ENCODE results near the gene CABP4. TPM values are rescaled to one million over a fixed set of nuclear protein-coding genes. Genes with fewer than 3 reads are reported as not detected.

The CABP4 gene
- total RNA-seq, 1 donor: not detected

DNA sequence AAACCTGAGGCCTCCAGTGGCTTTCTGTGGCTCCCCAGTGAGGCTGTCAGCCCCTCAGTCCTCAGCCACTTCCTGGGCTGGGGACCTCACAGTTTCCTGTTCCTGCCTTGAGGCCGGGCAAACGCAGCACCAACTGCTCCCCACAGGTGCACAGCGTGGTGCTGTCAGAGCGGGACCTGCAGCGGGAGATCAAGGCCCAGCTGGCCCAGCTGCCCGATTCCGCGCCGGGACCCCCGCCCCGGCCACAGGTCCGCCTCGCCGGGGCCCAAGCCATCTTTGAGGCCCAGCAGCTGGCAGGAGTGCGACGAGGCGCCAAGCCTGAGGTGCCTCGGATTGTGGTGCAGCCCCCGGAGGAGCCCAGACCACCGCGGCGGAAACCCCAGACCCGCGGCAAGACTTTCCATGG, 45.9 kb upstream of the CABP4 start:
- TF ChIP-seq CTCF (IDR thresholded peaks at IDR 0.05; ENCODE audit: insufficient read depth, low read depth, low read length): no peak
- no peak overlapping the region for H3K4me3 ChIP-seq (ENCODE audit: low read depth, low read length)
- DNase-seq (ENCODE audit: low read depth): no peak

DNA sequence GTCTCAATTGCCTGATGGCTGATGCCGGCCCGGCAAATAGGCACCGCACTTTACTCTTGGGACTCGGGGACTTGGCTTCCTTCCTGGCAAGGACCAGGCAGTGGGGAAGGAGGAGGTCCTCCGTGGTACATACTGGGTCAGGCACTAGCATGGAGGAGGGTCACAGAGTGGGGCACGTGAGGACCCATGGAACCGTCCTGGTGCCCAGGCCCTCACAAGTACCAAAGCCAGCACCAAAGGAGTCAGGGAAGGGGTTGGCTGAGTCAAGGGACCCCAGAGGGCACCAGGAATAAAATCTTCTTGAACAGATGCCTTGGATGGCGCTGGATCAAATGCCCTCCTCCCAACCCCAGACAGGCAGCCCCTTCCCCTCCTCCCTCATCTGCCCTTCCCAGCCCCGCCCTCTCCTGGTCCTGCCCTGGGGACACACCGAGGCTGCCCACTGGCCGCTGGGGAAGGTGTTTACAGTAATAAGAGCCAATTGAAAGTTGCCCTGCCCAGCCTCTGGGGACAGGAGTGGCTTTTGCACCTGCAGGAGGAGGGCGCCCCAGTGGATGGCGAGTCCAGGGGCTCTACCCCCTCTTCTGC, 45.3 kb upstream of the CABP4 start:
- no peak overlapping the region for H3K4me3 ChIP-seq (ENCODE audit: low read depth, low read length)

DNA sequence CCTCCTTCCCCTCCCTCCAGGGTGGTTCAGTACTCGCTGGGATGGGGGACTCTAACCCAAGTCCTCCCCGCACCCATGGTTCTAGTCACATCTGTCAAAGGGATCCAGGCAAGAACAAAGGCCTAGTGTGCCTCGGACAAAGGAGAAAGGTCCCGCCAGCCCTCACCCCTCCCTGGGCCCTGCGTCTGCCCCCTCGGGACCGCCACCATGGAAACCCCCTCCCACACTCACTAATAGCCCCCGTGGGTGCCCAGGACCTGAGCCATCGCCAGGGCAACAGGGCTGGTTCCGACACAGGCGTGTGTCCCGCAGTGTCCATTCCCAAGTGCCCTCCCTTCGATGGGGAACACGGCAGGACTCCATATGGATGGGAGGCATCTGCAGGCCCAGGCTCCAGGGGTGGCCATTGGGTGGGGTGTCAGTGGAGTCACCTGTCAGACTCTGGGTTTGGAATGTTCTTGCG, 44.8 kb upstream of the CABP4 start:
- no peak for DNase-seq (ENCODE audit: low read depth)
- no peak overlapping the region for H3K4me3 ChIP-seq (ENCODE audit: low read depth, low read length)
- TF ChIP-seq CTCF (IDR thresholded peaks at IDR 0.05; ENCODE audit: insufficient read depth, low read depth, low read length): no peak

More for the DNA sequence above, 45.3 kb upstream of the CABP4 start:
- no peak for TF ChIP-seq CTCF (IDR thresholded peaks at IDR 0.05; ENCODE audit: insufficient read depth, low read depth, low read length)
- DNase-seq (ENCODE audit: low read depth): no peak

DNA sequence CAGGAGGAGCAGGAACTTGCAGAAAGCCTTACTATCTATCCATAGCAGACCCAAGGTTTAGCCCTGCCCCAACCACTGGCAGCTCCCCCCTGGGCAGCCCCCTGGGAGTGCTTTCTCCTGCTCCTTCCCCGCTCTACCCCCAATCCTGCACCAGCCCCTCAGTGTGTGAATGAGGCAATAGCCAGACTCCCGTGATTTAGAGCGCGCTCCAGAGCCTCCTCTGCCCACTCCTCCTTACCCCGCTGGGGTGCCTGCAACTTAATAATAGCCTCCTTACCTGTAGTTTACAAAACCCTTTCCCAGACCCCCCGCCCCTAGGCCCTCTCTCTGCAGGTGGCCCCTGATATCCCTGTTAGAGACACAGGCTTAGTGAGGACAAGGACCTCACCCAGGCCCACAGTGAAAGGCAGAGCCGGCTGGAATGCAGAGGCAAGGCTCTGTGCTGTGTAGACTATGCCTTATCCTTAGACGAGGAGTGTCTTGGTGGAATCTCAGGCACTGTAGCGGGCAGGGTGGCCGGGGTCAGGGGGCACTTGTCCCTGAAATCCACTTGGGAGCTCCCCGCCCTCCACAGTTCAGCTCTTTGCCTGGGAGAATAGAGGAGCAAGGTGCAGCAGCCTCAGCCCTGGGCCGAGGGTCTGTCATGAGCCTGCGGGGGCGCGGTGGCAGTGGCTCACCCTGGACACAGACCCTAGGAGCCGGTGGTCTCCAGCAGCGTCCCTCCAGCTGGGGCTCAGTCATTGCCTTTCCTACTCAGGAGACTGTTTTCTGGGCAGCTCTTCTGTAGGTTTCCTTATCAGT, 44.0 kb upstream of the CABP4 start:
- no peak overlapping the region for H3K4me3 ChIP-seq (ENCODE audit: low read depth, low read length)
- DNase-seq (ENCODE audit: low read depth): no peak
- TF ChIP-seq CTCF (IDR thresholded peaks at IDR 0.05; ENCODE audit: insufficient read depth, low read depth, low read length): no peak

GRCh38 chr11:67411785-67412152, 43.4 kb upstream of the CABP4 start:
- H3K4me3 ChIP-seq (ENCODE audit: low read depth, low read length): no peak overlapping the region
- TF ChIP-seq CTCF (IDR thresholded peaks at IDR 0.05; ENCODE audit: insufficient read depth, low read depth, low read length): no peak
- no peak for DNase-seq (ENCODE audit: low read depth)

DNA sequence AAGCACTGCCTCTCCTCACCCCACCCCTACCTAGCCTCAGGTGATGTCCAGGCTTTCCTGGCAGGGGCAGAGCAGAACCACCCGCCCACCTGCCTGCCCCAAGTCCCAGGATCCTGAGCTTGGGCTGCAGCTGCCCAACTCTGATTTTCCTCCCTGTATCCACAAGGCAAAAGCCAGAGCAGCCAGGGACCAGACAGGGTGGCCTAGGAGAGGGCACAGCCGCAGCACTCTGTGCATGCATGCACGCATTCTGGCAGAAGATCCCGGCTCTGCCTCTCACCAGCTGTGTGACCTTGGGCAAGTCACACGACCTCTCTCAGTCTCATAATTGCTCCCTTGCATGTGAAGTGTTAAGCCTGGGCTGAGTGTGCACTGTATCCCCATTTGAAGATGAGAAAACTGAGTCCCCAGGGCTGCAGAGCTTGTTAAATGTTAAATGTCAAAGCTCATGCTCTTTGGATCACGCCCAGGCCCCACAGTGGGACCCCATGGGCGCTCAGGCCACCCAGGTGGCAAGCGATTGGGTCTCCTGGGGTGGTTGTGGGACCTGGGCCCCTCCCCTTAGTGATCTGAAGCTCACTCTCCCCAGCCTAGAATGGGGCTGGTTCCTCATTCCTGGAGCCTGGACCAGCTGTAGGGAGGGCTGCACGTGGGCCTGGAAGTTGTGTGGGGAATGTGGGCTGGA, 42.5 kb upstream of the CABP4 start:
- DNase-seq (ENCODE audit: low read depth): no peak
- no peak for TF ChIP-seq CTCF (IDR thresholded peaks at IDR 0.05; ENCODE audit: insufficient read depth, low read depth, low read length)
- no peak overlapping the region for H3K4me3 ChIP-seq (ENCODE audit: low read depth, low read length)

Data from fibroblast of villous mesenchyme (primary cell).